AG09319 (cell line): ENCODE data around the gene HPS5.

ENCODE experiments used
- DNase-seq: peaks from one replicate; pipeline ENCODE4 v3.0.0-alpha.2; 2010; ENCODE audit warnings: low read depth; ENCODE audit errors: extremely low read depth
- TF ChIP-seq, protein P1 (sequence below): IDR thresholded peaks from 2 replicates; pipeline ENCODE4 v1.5.1; 2011; ENCODE audit warnings: low read depth, mild to moderate bottlenecking, inconsistent platforms, low read length, moderate library complexity

The HPS5 gene

GRCh38 chr11:18295316-18295715, 26.6 kb downstream of the HPS5 start:
- TF ChIP-seq, protein P1, sequence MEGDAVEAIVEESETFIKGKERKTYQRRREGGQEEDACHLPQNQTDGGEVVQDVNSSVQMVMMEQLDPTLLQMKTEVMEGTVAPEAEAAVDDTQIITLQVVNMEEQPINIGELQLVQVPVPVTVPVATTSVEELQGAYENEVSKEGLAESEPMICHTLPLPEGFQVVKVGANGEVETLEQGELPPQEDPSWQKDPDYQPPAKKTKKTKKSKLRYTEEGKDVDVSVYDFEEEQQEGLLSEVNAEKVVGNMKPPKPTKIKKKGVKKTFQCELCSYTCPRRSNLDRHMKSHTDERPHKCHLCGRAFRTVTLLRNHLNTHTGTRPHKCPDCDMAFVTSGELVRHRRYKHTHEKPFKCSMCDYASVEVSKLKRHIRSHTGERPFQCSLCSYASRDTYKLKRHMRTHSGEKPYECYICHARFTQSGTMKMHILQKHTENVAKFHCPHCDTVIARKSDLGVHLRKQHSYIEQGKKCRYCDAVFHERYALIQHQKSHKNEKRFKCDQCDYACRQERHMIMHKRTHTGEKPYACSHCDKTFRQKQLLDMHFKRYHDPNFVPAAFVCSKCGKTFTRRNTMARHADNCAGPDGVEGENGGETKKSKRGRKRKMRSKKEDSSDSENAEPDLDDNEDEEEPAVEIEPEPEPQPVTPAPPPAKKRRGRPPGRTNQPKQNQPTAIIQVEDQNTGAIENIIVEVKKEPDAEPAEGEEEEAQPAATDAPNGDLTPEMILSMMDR, result no peak
- DNase-seq, result no peak

GRCh38 chr11:18294862-18295261, 27.1 kb downstream of the HPS5 start:
- TF ChIP-seq, protein P1, result no peak
- DNase-seq, result no peak

- TF ChIP-seq, protein P1, result no peak
- no peak for DNase-seq
Measured at GRCh38 chr11:18288911-18289310, 33.0 kb downstream of the HPS5 start.

DNA sequence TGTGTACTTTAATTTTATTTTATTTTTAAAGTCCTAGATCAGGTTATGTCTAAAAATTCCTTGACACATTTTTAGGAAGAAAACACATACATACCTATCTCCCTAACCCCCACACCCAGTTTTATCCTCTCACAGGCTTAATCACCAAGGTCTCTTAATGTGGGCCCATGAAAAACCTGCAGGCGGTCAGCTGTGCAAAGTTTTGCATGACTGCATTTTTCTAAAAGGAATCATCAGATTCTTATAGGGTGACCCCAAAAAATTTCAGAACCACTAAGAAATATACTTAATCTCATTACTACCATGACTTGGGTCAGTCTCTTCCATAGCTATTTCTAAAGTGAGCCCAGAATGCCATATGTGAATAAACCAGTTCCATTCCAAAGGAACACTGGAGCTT, 36.1 kb downstream of the HPS5 start:
- TF ChIP-seq, protein P1, result no peak
- no peak for DNase-seq

- no peak for DNase-seq
- TF ChIP-seq, protein P1, result no peak
Measured at GRCh38 chr11:18282626-18283025, 39.3 kb downstream of the HPS5 start.

- no peak for DNase-seq
- TF ChIP-seq, protein P1, result no peak
Measured at GRCh38 chr11:18280438-18281045, 41.4 kb downstream of the HPS5 start.

- no peak for DNase-seq
- TF ChIP-seq, protein P1, result no peak
Measured at GRCh38 chr11:18277565-18278271, 44.2 kb downstream of the HPS5 start.
